ENCODE results near the gene FAM162B.
"Not testable (repeated sequence)": the region's sequence is repeated elsewhere in the genome, so short reads cannot be mapped to it uniquely, and the experiment has no call there.

FAM162B gene

GRCh38 chr6:116714761-116715160 lies 50.8 kb downstream of the FAM162B start:
- DNase-seq: no peak

- no peak for DNase-seq
These were observed 51.2 kb downstream of the FAM162B start for GRCh38 chr6:116714296-116714695.

- no peak for DNase-seq
These were observed 59.6 kb downstream of the FAM162B start for GRCh38 chr6:116705917-116706316.

- not testable (repeated sequence) for DNase-seq
These were observed 61.6 kb downstream of the FAM162B start for GRCh38 chr6:116703888-116704287.
